NT2/D1 (cell line): ENCODE measurements around the gene DCTN3.

Source experiments
- YY1 ChIP-seq: IDR thresholded peaks from 2 replicates; pipeline ENCODE4 v1.6.1; 2011; ENCODE audit not compliant: insufficient read length, insufficient read depth
- ZNF274 ChIP-seq: IDR thresholded peaks from 2 replicates; pipeline ENCODE4 v1.6.1; 2011; ENCODE audit warnings: mild to moderate bottlenecking, low read depth, low read length

DNA sequence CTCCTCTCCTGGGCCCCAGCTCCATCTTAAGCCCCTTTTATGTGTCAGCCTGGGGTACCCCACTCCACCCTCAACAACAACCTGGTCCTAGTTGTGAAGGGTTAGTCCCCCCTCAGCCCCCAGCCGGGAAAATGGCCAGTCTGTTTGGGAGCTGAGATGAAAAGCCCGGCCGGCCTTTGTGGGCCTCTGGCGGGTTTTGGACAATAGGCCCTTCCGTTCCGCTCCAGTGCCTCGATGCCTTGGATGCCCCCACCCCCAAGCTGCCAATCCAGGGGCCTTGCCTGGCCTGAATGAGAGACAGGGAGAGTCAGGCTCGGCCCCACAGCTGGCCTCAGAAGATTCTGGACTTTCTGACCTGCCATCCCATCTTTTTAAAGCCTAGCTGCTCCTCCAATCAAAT is 39.9 kb downstream of the DCTN3 start:
- no peak for TF ChIP-seq YY1
- no peak for TF ChIP-seq ZNF274
